HG02840 (cell line): ENCODE measurements around the gene MYRIP.
"Not testable (repeated sequence)": the region's sequence is repeated elsewhere in the genome, so short reads cannot be mapped to it uniquely, and the experiment has no call there.

ENCODE experiments used
- ATAC-seq: cut with Tn5 transposase; IDR thresholded peaks from one replicate; pipeline ENCODE4 v1.9.1; 2021; ENCODE audit warnings: mild to moderate bottlenecking, moderate library complexity, moderate number of reproducible peaks; ENCODE audit not compliant: unreplicated experiment, low FRiP score

MYRIP gene

GRCh38 chr3:40073310-40074007, 264.1 kb downstream of the MYRIP start:
- ATAC-seq, result no peak

DNA sequence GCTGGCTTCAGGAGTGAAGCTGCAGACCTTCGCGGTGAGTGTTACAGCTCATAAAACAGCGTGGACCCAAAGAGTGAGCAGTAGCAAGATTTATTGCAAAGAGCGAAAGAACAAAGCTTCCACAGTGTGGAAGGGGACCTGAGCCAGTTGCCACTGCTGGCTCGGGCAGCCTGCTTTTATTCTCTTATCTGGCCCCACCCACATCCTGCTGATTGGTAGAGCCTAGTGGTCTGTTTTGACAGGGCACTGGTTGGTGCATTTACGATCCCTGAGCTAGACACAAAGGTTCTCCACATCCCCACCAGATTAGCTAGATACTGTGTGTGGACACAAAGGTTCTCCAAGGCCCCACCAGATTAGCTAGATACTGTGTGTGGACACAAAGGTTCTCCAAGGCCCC, 267.7 kb downstream of the MYRIP start:
- not testable (repeated sequence) for ATAC-seq

- not testable (repeated sequence) for ATAC-seq
Observed at GRCh38 chr3:40077828-40078492, 268.6 kb downstream of the MYRIP start.

DNA sequence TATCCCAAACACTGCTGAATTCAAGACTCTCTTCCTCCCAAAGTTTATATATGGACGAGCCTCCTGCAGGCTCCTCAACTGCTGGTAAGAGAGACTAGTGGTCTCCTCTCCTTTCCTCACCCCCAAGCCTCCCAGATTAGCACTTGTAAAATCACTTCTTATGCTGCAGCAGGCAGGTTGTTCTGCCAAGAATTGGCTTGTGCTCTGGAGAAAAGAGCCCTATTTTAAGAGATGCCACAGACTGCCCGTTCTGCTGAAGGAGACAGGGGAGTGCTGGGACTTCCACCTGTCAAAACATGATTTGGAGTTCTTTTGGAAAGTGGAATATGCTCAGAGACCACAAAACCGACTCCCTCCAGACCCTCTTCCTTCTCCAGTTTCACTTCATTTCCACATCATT, 269.2 kb downstream of the MYRIP start:
- ATAC-seq, result no peak

DNA sequence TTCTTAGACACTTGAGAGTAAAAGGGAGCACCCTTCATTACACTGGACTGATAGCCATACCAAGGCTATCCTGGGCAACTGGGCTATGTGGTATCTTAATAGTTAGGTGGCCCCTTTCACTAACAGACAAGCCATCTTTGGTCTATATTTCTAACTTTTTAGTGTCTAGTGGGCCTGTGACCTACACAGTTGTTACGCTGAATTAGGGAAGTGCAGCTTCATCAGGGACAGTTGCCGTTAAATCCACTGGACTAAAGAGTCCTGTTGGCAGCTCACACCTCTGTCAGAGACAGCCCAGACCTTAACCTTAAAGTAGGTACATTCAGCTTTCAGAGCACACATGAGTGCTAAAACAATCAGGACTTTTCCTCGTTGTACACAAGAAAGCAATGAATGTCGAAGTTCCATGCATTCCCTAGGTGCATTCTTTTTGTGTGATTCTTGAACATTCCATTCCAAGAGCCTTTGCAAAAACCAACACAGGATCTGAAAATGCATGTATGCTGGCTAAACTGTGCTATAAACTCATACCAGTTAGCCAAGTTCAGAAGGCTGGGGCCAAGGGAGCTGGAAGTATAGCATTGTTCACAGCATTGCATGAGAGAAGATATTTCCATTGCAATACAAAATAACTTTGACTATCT, 269.9 kb downstream of the MYRIP start:
- no peak for ATAC-seq

DNA sequence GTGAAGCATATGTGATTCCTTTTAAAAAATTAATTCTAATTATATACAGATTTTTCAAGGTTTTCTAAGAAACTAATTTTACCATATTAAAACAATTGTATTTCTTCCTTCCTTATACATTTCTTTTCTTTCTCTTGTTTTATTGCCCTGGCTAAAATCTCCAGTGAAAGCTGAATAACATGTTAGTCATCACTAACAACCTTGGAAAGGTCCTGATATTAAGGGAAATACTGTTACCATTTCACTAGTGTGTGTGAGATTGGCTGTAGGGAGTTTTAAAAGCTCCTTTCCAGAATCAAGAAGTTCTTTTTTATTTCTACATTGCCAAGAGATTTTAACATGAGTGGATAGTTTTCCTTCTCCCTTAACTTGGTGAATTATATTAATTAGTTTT, 270.4 kb downstream of the MYRIP start:
- ATAC-seq, result no peak

- ATAC-seq, result no peak
Observed at GRCh38 chr3:40083066-40083465, 273.7 kb downstream of the MYRIP start.

- not testable (repeated sequence) for ATAC-seq
Observed at GRCh38 chr3:40084424-40084823, 275.0 kb downstream of the MYRIP start.

DNA sequence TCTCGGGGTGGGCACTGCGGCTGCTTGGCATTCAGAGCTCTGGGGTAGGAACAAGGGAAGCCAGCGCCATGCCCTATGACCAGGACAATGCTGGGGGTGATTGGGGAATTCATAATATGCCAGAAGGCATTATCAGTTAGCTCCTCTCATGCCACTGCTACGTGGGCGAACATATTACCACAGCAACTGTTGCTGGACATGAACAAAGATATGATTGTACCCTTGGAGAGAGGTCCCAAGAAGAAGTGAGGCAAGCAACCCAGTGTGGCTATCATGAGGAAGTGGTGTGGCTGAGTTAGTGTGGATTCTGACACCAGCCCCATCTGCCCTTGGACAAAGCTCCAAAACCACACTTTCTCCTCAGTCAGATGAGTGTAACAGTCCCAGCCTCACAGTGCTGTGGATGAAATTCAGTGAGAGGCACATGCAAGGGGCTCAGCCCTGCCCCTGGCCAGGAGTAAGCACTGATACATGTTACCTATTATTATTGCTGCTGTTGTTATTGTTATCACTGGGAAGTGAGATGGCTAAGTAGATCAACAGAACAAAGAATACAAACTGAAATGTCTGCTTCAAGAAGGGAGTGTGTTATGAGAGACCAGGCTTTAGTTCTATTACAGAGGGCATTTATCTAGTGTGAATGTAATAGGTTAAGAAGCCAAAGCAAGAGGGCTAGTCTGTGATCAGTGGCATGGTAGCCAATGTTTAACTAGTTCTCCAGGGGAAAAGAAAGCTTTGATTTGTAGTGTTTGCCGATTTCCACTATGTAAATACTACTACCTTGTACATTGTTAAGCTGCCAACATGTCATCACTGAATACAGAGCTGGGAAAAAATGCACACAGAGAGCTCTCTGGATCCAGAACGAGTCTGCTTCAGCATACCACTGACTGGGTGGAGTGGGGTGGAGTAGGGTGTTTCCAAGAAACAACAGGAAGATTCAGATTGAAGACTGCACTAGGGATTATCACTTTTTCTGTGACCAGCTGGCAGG, 277.8 kb downstream of the MYRIP start:
- ATAC-seq, result no peak

DNA sequence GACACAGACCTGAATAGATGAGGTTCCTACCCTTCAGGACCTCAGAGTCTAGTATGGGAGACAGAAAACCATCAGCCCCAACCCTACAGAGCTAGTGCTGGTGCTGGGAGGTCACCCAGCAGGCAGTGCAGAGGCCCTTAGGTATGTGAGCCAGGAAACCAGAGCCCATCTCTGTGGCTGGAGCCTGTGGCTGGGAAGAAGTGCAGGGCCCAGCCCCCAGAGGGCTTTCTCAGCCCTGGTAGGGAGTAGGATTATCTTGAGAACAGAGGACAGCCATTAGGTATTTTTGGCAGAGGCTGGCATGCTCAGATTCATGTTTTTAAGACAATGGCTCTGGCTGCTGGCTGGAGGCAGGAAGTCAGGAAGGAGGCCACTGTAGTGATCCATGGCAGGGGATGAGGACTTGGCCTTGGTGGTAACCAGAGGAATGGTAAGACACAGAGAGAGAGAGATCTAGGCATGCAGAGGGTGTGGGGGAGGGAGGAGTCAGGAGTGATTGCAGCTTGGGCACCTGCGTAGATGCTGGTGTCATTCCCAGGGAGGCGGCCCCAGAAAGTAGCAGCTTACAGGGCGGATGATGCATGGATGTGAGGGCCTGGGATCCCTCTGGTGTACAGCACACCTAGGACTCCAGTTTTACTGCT, 279.2 kb downstream of the MYRIP start:
- no peak for ATAC-seq

GRCh38 chr3:40096661-40097111, 287.3 kb downstream of the MYRIP start:
- no peak for ATAC-seq

DNA sequence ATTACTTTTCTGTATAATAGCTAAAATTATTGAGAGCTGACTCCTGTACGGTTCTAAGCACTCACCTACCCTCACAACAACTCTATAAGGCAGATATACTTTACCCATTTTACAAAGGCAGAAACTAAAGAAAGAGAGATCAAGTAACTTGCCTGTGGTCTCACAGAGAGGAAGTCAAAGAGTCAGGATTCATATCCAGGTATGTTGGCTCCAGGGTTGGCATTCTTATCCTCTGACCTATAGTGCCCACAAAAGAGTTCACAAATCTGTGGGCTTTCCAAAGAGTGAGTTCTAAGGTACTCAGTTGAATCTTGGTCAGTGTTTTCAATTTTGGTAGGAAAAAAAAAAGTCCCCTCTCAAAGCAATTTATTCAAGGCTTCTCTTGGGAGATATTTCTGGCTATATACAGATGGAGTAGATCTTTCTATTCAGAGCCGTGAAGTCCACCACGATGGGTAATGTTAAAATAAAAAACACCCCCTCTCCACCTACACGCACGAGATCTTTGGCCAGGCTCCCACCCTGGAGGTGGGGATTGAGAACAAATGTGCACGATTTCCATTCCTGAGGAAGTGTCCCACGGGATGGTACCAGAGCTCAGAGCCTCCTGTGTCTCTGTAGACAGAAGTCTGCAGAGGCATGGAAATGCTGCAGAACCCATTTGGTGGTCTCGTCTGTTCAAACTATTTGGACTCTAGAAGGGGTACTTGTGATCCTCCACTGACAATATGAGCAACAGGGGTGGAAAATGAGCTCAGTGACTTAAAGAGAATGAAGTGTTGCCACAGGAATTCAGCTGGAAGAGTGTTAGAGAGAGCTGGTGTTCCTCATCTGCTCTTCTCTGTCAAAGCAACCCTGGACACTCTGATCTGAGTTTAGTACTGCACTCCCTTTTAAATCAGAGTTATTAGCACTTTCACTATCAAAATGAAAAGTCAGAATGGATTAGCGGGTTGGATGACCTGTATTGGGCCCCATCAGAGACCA, 288.0 kb downstream of the MYRIP start:
- no peak for ATAC-seq

- no peak for ATAC-seq
Observed at GRCh38 chr3:40098261-40098759, 288.9 kb downstream of the MYRIP start.

DNA sequence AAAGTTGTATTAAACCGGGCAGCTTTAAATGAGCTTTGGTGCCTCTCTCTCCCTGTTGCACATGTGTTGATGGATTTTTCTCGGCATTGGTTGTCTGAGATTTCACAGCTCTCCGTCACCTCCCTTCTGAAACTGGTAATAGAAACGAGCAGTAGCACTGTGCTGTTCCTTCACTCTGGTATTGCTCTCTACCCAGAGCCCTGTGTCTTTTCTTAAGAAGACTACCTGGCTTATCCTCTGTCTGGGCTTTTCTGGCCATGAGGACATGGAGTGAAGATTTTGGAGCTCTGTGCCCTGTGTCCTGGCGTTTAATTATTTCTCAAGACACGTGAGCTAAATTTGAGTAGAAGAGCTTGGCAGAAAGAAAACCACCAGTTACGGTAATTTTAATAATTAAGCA, 290.5 kb downstream of the MYRIP start:
- no peak for ATAC-seq

DNA sequence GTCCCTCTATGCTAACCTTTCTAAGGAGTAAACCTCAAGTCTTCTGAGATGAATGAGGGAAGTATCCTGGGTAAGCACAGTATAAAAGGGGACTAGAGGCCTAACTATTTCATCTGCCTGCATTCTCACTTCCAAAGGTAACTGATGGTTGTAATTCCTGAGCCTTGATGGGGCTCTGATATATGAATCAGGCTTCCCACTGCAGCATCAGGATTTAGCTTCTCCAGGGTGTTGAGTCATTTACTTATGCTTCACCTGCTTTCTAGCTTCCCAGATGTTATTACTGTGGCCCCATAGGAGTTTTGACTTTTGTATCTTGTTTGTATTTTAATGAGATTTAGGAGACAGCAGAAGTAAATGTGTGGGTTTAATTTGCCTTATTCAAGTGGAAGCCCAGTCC, 292.8 kb downstream of the MYRIP start:
- ATAC-seq, result no peak

DNA sequence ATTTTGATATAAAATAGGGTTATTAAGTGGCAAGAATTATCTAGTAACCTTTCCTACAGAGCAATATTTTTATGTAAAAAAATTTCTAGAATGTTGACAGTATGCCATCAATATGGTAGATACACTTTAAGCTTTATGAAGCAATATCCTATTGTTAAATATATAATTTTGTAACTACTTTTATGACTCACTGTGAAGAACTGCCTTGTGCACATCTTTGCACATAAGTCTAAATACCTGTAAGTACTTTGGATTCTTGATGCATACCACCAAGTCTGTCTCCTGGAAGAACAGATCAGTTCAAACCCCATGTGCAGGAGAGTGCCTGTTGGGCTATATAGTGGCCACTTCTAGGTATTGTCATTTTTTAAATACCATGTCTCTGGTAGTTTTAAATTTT, 294.4 kb downstream of the MYRIP start:
- ATAC-seq, result no peak

GRCh38 chr3:40104441-40104840, 295.0 kb downstream of the MYRIP start:
- ATAC-seq, result no peak

DNA sequence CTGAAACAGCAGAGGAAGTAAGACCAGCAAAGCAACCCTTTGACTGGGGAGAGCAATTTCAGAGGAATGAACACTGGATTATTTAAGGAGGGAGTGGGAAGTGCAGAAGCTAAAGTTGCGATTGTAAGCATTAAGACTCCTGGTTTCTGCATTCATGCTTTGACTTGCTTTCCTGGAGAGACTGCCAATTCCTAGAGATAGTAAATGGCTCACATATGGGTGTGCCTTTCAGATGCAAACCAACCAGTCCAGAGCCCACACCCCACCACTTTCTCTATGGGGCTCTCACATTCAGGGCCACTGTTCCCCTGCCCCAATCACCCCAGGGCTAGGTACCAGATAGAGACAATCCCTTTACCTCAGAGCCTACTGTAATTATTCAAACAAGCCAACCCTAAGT, 299.2 kb downstream of the MYRIP start:
- no peak for ATAC-seq
